ENCODE measurements around the gene SS18L1.

- TF ChIP-seq EZH2 (IDR thresholded peaks at IDR 0.05; ENCODE audit: borderline replicate concordance, low read length) (no peak), CTCF (conservative IDR thresholded peaks at IDR 0.05 in 1 of 2, IDR thresholded peaks at IDR 0.05 in 1 of 2; ENCODE audit: extremely low read depth in 1 of 2, insufficient read depth in 1 of 2, low read depth in 1 of 2, low read length in 2 of 2) (no peak)
These were observed 23.8 kb upstream of the SS18L1 start for GRCh38 chr20:62119591-62120364.

Measured in mammary epithelial cell (primary cell).